Erythroblast (primary cell): ENCODE data around the gene MLANA.
"Not testable (repeated sequence)": the region's sequence is repeated elsewhere in the genome, so short reads cannot be mapped to it uniquely, and the experiment has no call there.

Source experiments
- DNase-seq, 2 experiments: peaks; one replicate each; lab custom pipeline; 2025; lab: John Stamatoyannopoulos, UW
- GATA1 ChIP-seq: IDR thresholded peaks from 2 replicates; pipeline ENCODE4 v1.6.1; 2011; ENCODE audit warnings: low read depth, mild to moderate bottlenecking, control low read depth, low read length, moderate library complexity
- POLR2A ChIP-seq: IDR thresholded peaks from 2 replicates; pipeline ENCODE4 v1.6.1; 2011; ENCODE audit warnings: mild to moderate bottlenecking, low read length

Gene MLANA

GRCh38 chr9:5876711-5877110 is 14.0 kb upstream of the MLANA start:
- TF ChIP-seq POLR2A = no peak
- no peak for TF ChIP-seq GATA1
- no peak for DNase-seq

GRCh38 chr9:5879419-5880181 is 11.1 kb upstream of the MLANA start:
- peak; percentile 50 to 55 for DNase-seq
- no peak for TF ChIP-seq POLR2A
- TF ChIP-seq GATA1 = no peak

GRCh38 chr9:5882244-5883012 is 8.3 kb upstream of the MLANA start:
- not testable (repeated sequence) for DNase-seq

GRCh38 chr9:5884191-5884590 is 6.5 kb upstream of the MLANA start:
- no peak for DNase-seq
- no peak for TF ChIP-seq GATA1

- DNase-seq = peak; percentile 70 to 84
- TF ChIP-seq GATA1 = no peak
- TF ChIP-seq POLR2A = no peak
Measured at GRCh38 chr9:5886114-5886939, 4.4 kb upstream of the MLANA start.

GRCh38 chr9:5892456-5893133 is 1.9 kb downstream of the MLANA start:
- DNase-seq = no peak
- TF ChIP-seq GATA1 (no peak), POLR2A (no peak)

GRCh38 chr9:5893134-5893505 is 2.4 kb downstream of the MLANA start:
- DNase-seq = no peak
- no peak for TF ChIP-seq GATA1
- TF ChIP-seq POLR2A = no peak

GRCh38 chr9:5893591-5894236 is 3.0 kb downstream of the MLANA start:
- DNase-seq = no peak
- TF ChIP-seq GATA1 = no peak
- no peak for TF ChIP-seq POLR2A

GRCh38 chr9:5894237-5894959 is 3.7 kb downstream of the MLANA start:
- DNase-seq = no peak

GRCh38 chr9:5895782-5896181 is 5.1 kb downstream of the MLANA start:
- TF ChIP-seq GATA1 (no peak), POLR2A (no peak)
- no peak for DNase-seq

More at GRCh38 chr9:5894237-5894959, 3.7 kb downstream of the MLANA start:
- no peak for TF ChIP-seq POLR2A
- TF ChIP-seq GATA1 = no peak

- TF ChIP-seq POLR2A (no peak), GATA1 (no peak)
- DNase-seq = no peak
Measured at GRCh38 chr9:5896863-5897262, 6.2 kb downstream of the MLANA start.

- DNase-seq = no peak
- TF ChIP-seq GATA1 = no peak
- no peak for TF ChIP-seq POLR2A
Measured at GRCh38 chr9:5897851-5898250, 7.2 kb downstream of the MLANA start.
